Mesothelial cell of epicardium (in vitro differentiated cells): Measurements from ENCODE around the gene NUBPL. TPM values are rescaled to one million over a fixed set of nuclear protein-coding genes. Genes with fewer than 3 reads are reported as not detected.
"Not testable (repeated sequence)": the region's sequence is repeated elsewhere in the genome, so short reads cannot be mapped to it uniquely, and the experiment has no call there.

Experiments used
- DNase-seq, 2 experiments: peaks; one replicate each; pipeline ENCODE4 v3.0.0; 2021; ENCODE audit warnings: low spot score in 2 of 2; ENCODE audit not compliant: unreplicated experiment in 2 of 2
- H3K27ac Mint-ChIP-seq: 2 replicates; pipeline ENCODE4 v1.8.0; 2021; ENCODE audit warnings: mixed read lengths
- H3K27me3 Mint-ChIP-seq: 2 replicates; pipeline ENCODE4 v1.8.0; 2021; ENCODE audit warnings: low read depth, mixed read lengths
- H3K36me3 Mint-ChIP-seq: 2 replicates; pipeline ENCODE4 v1.8.0; 2021; ENCODE audit warnings: mixed read lengths
- H3K4me1 Mint-ChIP-seq: 2 replicates; pipeline ENCODE4 v1.8.0; 2021; ENCODE audit warnings: mixed read lengths
- H3K4me3 Mint-ChIP-seq: 2 replicates; pipeline ENCODE4 v1.8.0; 2021; ENCODE audit warnings: mild to moderate bottlenecking, moderate library complexity, mixed read lengths
- H3K9me3 Mint-ChIP-seq: 2 replicates; pipeline ENCODE4 v1.8.0; 2021; ENCODE audit warnings: mixed read lengths
- total RNA-seq: library from RNA; stranded (reverse); gene quantifications from 3 replicates; pipeline ENCODE4 v1.2.1, GENCODE V29; 2021
- TF ChIP-seq, protein P1 (sequence below): fragments of 200-600 bp; sonication (generic); IDR thresholded peaks from one replicate; pipeline ENCODE4 v1.5.0; 2021; ENCODE audit warnings: antibody characterized with exemption; ENCODE audit not compliant: unreplicated experiment

Gene NUBPL
- total RNA-seq, 1 donor from 2014 or later = 19.7 TPM

DNA sequence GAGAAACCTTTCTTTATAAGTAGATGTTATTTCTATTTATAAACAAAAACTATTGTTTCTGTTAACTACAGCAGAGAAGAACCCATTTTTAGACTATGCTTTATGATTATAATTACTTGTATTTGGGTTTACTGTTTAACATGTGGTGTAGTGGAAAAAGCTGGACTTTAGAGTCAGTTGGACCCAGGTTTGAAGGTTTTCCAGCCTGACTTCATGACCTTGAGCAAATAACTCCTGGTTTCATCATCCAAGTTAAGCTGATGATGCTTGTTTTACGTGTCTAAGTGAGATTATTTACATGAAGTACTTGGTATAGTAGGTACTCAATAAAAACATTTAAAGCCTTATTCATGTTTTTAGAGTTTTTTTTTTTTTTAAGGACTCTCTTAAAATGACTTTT, 294.1 kb downstream of the NUBPL start:
- H3K27ac Mint-ChIP-seq = no peak overlapping the region
- TF ChIP-seq, protein P1, sequence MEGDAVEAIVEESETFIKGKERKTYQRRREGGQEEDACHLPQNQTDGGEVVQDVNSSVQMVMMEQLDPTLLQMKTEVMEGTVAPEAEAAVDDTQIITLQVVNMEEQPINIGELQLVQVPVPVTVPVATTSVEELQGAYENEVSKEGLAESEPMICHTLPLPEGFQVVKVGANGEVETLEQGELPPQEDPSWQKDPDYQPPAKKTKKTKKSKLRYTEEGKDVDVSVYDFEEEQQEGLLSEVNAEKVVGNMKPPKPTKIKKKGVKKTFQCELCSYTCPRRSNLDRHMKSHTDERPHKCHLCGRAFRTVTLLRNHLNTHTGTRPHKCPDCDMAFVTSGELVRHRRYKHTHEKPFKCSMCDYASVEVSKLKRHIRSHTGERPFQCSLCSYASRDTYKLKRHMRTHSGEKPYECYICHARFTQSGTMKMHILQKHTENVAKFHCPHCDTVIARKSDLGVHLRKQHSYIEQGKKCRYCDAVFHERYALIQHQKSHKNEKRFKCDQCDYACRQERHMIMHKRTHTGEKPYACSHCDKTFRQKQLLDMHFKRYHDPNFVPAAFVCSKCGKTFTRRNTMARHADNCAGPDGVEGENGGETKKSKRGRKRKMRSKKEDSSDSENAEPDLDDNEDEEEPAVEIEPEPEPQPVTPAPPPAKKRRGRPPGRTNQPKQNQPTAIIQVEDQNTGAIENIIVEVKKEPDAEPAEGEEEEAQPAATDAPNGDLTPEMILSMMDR = no peak
- H3K4me1 Mint-ChIP-seq = no peaks in the 10 kb centered on the region
- H3K36me3 Mint-ChIP-seq = peaks cover 20% of the 10 kb centered on the region
- DNase-seq = no peak
- peaks cover 10% of the 10 kb centered on the region for H3K9me3 Mint-ChIP-seq
- H3K27me3 Mint-ChIP-seq = no peaks in the 10 kb centered on the region
- H3K4me3 Mint-ChIP-seq = no peak overlapping the region

DNA sequence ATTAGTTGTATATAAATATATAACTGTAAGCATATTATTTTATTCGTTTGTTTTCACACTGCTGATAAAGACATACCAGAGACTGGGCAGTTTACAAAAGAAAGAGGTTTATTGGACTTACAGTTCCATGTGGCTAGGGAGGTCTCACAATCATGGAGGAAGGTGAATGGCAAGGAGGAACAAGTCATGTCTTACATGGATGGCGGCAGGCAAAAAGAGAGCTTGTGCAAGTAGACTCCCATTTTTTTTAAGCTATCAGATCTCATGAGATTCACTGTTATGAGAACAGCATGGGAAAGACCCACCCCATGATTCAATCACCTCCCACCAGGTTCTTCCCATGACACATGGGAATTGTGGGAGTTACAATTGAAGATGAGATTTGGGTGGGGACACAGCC, 294.8 kb downstream of the NUBPL start:
- not testable (repeated sequence) for DNase-seq, H3K27me3 Mint-ChIP-seq, H3K4me3 Mint-ChIP-seq, H3K4me1 Mint-ChIP-seq, H3K27ac Mint-ChIP-seq
- H3K9me3 Mint-ChIP-seq = peaks cover 15% of the 10 kb centered on the region
- H3K36me3 Mint-ChIP-seq = peaks cover 20% of the 10 kb centered on the region

DNA sequence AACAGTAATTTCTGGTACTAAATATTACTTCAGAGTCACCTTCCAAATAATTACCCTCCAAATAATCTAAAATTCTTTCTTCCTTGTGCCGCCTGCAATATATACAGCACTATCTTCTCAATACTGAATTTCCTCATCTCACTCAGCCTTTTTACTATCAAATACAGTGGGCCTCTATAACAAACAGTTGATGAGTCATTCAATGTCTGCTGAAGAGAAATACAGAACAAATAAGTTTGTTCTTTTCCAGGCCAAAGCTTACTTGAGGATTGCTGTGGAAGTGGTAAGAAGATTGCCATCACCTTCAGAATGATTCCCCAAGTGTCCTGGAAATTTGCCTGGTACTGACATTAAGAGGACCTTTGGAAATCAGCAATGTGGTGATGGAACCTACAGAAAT, 297.7 kb downstream of the NUBPL start:
- TF ChIP-seq, protein P1 = no peak
- no peak for DNase-seq
- Mint-ChIP-seq H3K36me3 (peaks cover 29% of the 10 kb centered on the region), H3K4me1 (no peaks in the 10 kb centered on the region), H3K4me3 (no peak overlapping the region), H3K27me3 (no peaks in the 10 kb centered on the region), H3K27ac (no peak overlapping the region), H3K9me3 (peaks cover 33% of the 10 kb centered on the region)

DNA sequence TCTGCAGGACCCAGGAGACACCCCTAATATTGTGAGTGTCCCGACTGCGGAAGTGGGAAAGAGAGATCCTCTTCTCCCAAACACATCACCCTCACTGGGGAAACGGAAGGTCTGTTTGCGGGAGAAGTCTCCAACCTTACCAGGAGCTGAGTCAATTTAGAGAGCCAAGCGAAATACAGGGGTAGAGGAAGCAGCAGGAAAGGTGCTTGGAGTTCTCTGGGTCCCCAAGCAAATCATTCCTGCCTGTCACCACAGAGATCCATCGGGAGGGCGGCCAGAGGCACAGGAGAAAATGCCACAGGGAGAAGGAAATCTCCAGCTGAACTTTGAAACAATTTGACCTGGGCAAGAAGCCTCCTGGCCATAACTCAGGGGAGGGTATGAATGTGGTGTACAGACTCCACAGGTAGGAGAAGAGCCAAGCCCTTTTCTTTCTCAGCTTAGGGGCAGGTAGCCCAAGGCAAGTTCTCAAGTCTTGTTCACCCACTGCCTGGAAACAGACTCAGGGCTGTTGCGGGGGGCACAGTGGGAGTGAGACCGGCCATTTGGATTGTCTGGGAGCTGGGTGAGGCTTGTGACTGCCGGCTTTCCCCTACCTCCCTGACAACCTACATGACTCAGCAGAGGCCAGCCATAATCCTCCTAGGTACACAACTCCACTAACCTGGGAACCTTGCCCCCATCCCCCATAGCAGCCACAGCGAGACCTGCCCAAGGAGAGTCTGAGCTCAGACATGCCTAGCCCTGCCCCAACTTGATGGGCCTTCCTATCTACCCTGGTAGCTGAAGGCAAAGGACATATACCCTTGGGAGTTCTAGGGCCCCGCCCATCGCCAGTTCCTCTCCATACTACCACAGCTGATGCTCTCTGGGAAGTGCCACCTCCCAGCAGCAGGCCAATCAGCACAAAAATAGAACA, 304.0 kb downstream of the NUBPL start:
- Mint-ChIP-seq H3K36me3 (peaks cover 25% of the 10 kb centered on the region), H3K27me3 (no peaks in the 10 kb centered on the region), H3K4me1 (no peaks in the 10 kb centered on the region), H3K9me3 (peaks cover 73% of the 10 kb centered on the region), H3K27ac (no peak overlapping the region), H3K4me3 (no peak overlapping the region)
- DNase-seq = no peak
- TF ChIP-seq, protein P1 = no peak

DNA sequence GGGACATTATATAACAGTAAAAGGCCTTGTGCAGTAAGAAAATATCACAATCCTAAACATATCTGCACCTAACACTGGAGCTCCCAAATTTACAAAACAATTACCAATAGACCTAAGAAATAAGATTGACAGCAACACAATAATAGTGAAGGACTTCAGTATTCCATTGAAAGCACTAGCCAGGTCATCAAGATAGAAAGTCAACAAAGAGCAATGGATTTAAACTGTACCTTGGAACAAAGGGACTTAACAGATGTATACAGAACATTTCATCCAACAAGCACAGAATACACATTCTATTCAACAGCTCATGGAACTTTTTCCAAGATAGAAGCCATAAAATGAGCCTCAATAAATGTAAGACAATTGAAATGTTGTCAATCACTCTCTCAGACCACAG, 306.4 kb downstream of the NUBPL start:
- Mint-ChIP-seq H3K36me3 (peaks cover 19% of the 10 kb centered on the region), H3K27ac (no peak overlapping the region), H3K27me3 (no peaks in the 10 kb centered on the region), H3K9me3 (peaks cover 72% of the 10 kb centered on the region), H3K4me3 (no peak overlapping the region), H3K4me1 (no peaks in the 10 kb centered on the region)
- DNase-seq = no peak
- TF ChIP-seq, protein P1 = no peak

DNA sequence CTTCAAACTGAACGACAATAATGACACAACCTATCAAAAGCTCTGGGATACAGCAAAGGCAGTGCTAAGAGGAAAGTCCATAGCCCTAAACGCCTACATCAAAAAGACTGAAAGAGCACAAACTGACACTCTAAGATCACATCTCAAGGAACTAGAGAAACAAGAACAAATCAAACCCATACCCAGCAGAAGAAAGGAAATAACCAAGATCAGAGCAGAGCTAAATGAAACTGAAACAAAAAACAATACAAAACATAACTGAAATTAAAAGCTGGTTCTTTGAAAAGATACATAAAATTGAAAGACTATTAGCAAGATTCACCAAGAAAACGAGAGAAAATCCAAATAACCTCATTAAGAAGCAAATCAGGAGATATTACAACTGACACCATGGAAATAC, 306.9 kb downstream of the NUBPL start:
- peaks cover 17% of the 10 kb centered on the region for H3K36me3 Mint-ChIP-seq
- not testable (repeated sequence) for DNase-seq, H3K27ac Mint-ChIP-seq, H3K4me1 Mint-ChIP-seq, H3K4me3 Mint-ChIP-seq, H3K27me3 Mint-ChIP-seq
- H3K9me3 Mint-ChIP-seq = peaks cover 71% of the 10 kb centered on the region
